NOMO-1 treated with DMSO at 0.1 percent for 48 hours (cell line): ENCODE measurements around the gene C1QTNF8.

Experiments
- DNase-seq: peaks from one replicate; lab custom pipeline; 2025; ENCODE audit not compliant: unreplicated experiment; lab: John Stamatoyannopoulos, UW

Gene C1QTNF8

GRCh38 chr16:1079786-1080525 is 16.1 kb downstream of the C1QTNF8 start:
- DNase-seq = no peak

DNA sequence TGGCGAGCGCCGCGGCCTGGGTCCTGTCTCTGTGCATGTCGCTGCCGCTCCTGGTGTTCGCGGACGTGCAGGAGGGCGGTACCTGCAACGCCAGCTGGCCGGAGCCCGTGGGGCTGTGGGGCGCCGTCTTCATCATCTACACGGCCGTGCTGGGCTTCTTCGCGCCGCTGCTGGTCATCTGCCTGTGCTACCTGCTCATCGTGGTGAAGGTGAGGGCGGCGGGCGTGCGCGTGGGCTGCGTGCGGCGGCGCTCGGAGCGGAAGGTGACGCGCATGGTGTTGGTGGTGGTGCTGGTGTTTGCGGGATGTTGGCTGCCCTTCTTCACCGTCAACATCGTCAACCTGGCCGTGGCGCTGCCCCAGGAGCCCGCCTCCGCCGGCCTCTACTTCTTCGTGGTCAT is 16.7 kb downstream of the C1QTNF8 start:
- DNase-seq = no peak

- no peak for DNase-seq
Observed at GRCh38 chr16:1078579-1079021, 17.4 kb downstream of the C1QTNF8 start.

DNA sequence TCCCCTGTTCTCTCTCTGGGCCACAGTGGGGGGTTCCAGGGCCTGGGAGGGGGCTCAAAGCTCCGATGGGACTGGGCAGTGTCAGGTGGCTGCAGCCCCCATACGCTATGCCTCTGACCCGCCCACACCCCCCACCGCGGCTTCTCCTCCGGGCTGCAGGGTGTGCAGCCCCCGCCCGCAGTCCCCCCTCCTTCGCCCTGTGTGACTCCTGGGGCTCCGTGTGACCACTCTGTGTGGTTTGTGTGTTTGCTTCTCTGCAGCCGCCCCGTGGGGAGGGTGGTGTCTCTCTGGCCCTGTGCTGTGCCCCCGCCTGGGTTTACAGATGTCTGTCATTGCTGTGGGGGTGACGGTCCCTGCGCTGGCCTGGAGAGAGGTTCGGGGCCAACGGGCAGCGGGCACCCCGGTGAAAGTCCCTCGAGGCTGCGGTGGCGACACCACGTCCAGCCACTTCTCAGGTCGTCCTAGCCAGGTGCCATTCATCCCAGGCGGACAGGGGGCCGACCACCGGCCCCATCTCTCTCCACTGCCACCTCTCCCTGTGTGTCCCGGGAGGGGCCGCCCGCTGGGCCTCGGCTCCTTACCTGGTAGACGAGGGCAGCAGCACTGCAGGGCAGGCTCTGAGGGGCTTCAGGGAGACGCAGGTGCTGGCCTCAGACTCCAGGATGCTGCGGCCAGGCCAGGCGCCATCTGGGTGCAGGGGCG is 18.0 kb downstream of the C1QTNF8 start:
- no peak for DNase-seq

- no peak for DNase-seq
Observed at GRCh38 chr16:1076801-1077576, 19.1 kb downstream of the C1QTNF8 start.

- no peak for DNase-seq
Observed at GRCh38 chr16:1075546-1075945, 20.5 kb downstream of the C1QTNF8 start.

DNA sequence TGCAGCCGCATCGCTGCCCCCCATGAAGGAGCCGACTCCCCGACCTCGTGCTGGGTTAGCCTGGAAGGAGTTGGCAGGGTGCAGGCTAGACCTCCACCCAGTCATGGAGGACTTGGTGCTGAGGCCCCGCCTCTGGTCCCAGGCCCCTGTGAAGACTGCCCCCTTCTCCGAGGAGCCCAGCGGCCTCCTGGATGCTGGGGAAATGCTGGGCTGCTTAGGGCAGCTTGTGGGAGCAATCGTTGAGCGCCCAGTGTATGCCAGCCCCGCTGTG is 21.7 kb downstream of the C1QTNF8 start:
- DNase-seq = no peak

GRCh38 chr16:1073566-1074378 is 22.3 kb downstream of the C1QTNF8 start:
- no peak for DNase-seq

DNA sequence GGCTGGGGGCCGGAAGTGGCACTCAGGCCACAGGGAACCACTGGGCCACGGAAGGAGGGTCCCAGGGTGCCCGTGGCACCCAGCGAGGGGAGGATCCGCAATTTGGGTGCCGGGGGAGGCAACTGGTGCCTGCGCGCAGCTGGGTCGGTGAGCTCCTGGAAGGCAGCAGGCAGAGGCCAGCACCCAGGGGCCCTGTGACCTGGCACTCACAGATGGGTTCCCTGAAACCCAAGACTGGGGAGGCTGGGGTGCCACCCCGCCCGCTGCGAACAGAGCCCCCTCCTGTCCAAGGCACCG is 22.8 kb downstream of the C1QTNF8 start:
- no peak for DNase-seq

- DNase-seq = no peak
Observed at GRCh38 chr16:1072526-1073261, 23.4 kb downstream of the C1QTNF8 start, which contains the start of gene SSTR5. Gene SSTR5 (plus strand): TSS chr16:1072747. CDS start chr16:1078869, 6,122 bp downstream.

- DNase-seq = no peak
Observed at GRCh38 chr16:1071561-1072225, 24.4 kb downstream of the C1QTNF8 start.

DNA sequence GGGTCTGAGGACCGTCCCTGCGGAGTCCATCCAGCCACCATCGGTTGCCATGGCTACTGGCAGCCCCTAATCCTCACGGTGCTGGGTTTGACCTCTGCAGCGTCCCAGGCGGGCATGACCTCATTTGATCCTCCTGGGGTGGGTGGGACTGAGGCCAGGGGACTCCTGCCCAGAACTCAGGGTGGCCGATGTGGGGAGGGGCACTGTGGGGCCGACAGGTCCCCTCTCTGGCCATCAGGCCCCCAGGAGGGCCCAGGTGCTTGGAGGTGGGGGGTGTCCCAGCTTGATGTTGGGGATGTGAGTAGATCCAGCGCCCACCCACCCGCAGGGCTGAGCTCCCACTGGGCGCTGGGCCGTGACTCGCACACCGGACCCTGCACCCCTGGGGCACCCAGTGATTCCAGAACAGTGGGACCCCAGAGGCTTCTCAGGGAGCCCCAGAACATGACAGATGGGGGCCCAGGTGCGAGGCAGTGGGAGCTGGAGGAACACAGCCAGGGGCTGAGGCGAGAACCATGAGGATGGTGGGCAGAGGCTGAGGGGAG is 25.1 kb downstream of the C1QTNF8 start:
- no peak for DNase-seq

GRCh38 chr16:1070084-1070863 is 25.8 kb downstream of the C1QTNF8 start:
- no peak for DNase-seq

DNA sequence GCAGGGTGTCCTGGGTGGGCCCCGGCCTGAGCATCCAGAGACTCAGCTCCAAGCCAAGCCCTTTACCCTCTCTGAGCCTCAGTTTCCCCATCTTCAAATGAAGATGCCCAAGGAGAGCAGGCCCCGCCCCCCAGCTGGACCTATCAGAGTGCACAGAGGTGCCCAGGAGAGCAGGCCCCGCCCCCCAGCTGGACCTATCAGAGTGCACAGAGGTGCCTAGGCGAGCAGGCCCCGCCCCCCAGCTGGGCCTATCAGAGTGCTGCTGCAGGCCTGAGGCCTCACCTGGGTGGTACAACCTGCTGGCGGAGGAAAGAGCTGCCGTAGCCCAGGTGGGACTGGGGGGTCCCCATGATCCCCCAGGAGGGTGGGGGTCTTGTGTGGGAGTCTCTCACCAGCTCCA is 26.9 kb downstream of the C1QTNF8 start:
- DNase-seq = no peak

DNA sequence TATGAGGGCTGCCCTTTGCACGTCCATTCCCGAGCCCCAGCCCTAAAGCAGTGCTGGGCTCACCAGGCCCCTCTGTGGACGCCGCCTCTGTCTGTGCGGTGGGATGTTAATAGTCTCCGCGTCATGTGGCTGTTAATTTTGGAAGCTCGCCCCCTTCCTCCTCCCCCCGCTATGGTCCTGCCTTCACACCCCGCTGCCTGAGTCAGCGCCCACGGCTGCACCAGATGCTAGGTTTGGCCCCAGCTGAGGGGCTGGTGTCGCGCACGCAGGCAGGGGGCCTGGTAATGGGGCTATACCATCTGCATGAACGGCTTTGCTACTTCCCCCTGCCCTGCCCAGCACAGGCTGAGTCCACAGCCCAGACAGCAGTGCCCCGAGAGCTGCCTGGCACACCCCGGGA is 27.6 kb downstream of the C1QTNF8 start:
- no peak for DNase-seq

DNA sequence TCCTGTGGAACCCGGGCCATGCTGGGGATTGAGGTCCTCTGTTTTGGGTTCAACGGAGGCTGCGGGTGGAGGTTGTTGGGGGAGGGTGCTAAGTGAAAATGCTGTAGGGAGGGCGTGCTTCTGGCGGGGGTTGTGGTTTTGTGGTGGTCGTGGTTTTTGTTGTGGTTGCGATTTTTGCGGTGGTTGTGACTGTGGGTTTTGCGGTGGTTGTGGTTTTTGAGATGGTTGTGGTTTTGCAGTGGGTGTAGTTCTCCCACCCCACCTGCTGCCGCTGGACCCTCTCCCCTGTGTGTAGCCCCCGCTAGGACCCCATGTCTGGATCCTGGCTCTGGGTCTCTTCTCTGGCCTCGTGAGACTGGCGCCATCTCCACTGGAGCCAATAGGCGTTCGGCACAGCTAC is 28.4 kb downstream of the C1QTNF8 start:
- no peak for DNase-seq

DNA sequence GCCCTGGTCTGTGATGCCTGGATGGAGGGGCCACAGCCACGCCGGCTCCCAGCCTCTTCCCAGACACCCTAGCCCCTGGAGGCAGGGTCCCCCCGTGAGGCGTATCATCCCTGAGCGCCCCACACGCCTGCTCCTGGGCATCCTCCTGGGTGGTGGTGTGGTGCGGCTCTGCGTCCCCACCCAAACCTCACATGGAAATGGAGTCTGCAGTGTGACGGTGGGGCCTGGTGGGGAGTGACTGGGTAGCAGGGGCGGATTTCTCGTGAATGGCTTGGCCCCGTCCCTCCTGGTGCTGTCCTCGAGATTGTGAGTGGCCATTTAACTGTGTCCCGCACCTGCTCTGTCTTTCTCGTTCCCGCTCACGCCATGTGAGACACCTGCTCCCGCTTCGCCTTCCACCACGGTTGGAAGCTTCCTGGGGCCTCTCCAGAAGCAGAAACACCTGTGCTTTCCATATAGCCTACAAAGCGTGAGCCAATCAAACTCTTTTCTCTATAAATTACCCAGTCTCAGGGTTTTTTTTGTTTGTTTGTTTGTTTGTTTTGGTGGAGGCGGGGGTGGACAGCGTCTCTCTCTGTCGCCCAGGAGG is 29.4 kb downstream of the C1QTNF8 start:
- DNase-seq = no peak

GRCh38 chr16:1065469-1066128 is 30.4 kb downstream of the C1QTNF8 start:
- DNase-seq = no peak
